HG03196 (cell line): Measurements from ENCODE around the gene ZNF497.
A peak's percentile ranks its signal among the peaks of the same experiment; 100 is the strongest.
"Not testable (repeated sequence)": the region's sequence is repeated elsewhere in the genome, so short reads cannot be mapped to it uniquely, and the experiment has no call there.

Experiments used
- ATAC-seq: cut with Tn5 transposase; IDR thresholded peaks from one replicate; pipeline ENCODE4 v1.9.1; 2021; ENCODE audit not compliant: unreplicated experiment

The ZNF497 gene

DNA sequence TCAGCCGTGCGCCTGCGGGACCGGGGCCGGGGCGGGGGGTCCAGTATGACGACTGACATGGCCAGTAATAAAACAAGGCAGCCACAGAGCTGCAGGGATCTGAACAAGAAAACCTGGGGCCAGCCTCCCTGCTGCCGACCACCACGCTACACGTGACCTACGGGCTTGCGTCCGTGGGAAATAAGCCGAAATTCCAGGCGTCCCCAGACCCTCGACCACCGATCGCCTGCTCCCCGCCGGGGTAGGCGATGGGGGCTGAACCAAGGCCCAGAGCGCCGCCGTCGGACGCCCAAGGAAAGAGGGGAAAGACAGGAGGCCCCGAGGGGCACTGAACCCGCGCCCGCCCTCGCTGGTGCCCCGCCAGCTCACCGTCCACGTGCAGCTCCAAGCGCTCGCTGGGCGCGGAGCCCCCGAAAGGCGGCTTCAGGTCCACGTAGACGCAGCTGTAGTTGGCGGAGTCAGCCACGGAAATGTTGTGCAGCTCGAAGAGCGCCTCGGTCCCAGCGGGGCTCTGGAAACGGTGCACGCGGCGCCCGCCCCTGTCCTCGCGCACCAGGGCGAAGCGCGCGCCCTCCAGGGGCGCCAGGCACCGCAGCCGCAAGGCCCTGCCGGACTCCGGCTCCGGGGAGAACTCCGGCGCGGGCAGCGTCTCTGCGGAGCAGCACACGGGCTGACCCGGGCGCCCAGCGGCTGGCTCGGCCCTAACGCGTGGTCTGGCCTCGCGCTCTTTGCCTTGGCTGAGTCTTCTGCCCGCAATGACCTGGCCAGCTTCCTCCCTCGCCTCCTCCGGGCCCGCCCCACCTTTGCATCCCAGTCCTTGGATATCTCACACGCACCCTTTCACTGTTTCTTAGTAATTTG, 12.3 kb downstream of the ZNF497 start:
- ATAC-seq: no peak

DNA sequence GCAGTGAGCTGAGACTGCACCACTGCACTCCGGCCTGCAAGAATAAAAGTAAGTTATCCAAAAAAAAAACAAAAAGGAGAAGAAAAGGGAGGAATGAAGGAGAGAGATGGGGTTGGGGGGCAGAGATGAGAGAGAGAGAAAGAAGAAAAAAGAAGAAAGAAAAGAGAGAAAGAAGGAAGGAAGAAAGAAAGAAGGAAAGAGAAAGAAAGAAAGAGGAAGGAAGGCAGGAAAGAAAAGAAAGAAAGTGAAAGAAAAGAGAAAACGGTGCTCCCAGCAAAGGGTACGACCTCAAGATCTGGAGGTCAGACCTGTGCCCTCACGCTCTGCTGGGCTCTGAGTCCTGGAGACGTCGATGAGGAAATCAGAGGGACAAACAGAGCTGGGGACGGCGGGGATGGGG, 13.0 kb downstream of the ZNF497 start:
- ATAC-seq: no peak

DNA sequence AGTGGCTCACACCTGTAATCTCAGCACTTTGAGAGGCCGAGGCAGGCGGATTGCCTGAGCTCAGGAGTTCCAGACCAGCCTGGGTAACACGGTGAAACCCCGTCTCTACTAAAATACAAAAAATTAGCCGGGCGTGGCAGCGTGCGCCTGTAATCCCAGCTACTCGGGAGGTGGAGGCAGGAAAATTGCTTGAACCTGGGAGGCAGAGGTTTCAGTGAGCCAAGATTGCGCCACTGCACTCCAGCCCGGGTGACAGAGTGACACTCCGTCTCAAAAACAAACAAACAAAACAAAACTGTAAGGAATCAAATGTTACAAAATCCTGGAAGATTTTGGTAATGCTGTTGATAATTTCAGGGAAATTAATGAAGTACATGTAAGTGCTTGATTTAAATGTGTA, 14.5 kb downstream of the ZNF497 start:
- ATAC-seq: not testable (repeated sequence)

GRCh38 chr19:58346961-58347929, 15.3 kb downstream of the ZNF497 start:
- ATAC-seq: peak; percentile 68

DNA sequence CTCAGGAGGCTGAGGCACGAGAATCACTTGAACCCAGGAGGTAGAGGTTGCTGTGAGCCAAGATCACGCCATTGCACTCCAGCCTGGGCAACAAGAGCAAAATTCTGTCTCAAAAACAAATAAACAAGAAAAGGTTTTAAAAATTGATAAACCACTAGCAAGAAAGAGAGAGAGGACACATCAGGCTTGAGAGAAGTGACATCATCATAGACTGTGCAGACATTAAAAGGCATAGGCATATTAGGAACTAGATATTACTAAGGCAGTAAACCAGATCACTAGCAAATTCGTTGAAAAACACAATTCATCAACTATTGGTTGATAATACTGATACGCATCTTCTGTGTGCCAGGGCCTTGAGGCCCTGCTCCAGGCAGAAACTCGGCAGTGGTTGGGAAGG, 17.0 kb downstream of the ZNF497 start:
- no peak for ATAC-seq

DNA sequence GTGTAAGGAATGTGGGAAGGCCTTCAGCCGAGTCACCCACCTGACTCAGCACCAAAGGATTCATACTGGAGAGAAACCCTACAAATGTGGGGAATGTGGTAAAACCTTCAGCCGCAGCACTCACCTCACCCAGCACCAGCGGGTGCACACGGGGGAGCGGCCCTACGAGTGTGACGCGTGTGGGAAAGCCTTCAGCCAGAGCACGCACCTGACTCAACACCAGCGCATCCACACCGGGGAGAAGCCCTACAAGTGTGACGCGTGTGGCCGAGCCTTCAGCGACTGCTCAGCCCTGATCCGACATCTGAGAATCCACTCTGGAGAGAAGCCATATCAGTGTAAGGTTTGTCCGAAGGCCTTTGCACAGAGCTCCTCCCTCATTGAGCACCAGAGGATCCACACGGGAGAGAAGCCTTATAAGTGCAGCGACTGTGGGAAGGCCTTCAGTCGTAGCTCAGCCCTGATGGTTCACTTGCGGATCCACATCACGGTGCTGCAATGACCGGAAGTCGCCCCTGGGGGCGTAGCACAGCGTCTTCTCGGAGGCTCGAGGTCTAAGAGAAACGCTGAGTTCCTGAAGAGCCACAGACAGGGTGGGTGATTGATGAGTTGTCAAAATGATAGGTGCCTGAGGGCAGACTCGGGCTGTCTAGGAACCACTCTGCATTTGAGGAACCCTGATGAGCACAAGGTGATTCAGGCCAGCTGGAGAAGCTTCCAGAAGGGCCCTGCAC, 23.6 kb downstream of the ZNF497 start:
- ATAC-seq: no peak

- no peak for ATAC-seq
These were observed 24.2 kb downstream of the ZNF497 start for GRCh38 chr19:58338336-58338735.

GRCh38 chr19:58336820-58337219, 25.7 kb downstream of the ZNF497 start:
- ATAC-seq: no peak

GRCh38 chr19:58336216-58336615, 26.3 kb downstream of the ZNF497 start:
- ATAC-seq: no peak

DNA sequence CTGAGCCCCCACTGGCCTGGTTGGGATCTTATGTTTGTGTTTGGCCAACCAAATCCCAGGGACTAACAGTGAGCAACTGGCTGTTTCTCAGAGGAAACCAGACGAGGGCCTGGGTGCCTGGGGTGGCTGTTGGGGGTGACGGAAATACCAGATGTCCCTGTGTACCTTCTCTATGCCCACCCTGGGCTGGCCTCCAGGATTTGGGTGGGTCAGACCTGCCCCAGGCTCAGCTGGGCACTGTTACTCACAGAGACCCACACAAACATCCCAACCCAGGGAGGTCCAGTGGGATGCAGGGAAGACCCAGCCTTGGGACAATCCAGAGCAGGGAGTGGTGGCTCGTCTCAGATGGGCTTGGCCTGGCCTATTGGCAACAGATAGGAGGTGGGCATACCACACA, 26.9 kb downstream of the ZNF497 start:
- no peak for ATAC-seq

DNA sequence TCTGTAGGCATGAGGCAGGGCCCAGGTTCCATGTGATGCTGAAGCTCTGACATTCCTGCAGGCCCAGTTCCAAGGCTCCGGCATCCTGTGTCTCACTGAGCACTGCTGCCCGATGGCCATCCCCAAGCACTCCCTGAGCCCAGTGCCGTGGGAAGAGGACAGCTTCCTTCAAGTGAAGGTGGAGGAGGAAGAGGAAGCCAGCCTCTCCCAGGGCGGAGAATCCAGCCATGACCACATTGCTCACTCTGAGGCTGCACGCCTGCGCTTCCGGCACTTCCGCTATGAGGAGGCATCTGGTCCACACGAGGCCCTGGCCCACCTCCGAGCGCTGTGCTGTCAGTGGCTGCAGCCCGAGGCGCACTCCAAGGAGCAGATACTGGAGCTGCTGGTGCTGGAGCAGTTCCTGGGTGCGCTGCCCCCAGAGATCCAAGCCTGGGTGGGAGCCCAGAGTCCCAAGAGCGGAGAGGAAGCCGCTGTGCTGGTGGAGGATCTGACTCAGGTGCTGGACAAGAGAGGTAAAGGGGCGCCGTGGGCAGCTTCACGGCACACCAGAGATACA, 27.8 kb downstream of the ZNF497 start:
- ATAC-seq: no peak

GRCh38 chr19:58332697-58333096, 29.9 kb downstream of the ZNF497 start:
- ATAC-seq: no peak

GRCh38 chr19:58330458-58330857, 32.1 kb downstream of the ZNF497 start:
- no peak for ATAC-seq

DNA sequence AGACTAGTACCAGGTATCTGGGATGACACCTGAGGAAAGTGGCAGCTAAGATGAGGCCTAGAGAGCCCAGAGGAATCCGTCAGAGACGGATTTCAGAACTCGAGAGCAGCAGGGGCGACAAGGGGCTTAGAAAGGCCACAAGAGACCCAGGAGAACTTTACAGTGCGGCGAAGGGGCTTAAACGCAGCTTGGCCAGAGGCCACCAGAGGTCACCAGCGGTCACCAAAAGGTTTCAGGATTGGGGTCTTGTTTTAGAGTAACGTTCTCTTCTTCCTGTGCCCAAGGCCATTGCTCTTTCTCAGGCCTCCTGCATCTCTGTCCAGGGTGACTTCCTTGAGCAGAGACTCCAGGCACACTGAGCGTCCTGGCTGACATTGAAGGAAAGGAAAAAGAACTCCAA, 33.6 kb downstream of the ZNF497 start:
- no peak for ATAC-seq

- peak; percentile 75 for ATAC-seq
These were observed 35.4 kb downstream of the ZNF497 start, which contains the start of gene ZSCAN22 for GRCh38 chr19:58326914-58327726. Gene ZSCAN22 (plus strand): TSS chr19:58326994. CDS start chr19:58334803, 7,809 bp downstream.

DNA sequence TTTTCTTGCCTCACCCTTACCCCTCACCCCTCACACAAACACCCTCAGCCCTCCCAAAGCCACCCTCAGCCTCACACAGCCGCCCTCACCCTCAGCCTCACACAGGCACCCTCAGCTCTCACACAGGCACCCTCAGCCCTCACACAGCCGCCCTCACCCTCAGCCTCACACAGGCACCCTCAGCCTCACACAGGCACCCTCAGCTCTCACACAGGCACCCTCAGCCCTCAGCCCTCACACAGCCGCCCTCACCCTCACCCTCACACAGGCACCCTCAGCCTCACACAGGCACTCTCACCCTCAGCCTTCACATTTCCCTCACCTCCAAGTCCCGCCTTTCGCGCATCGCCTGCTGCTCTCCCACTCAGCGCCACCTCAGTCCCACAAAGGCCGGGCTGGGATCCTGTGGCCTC, 36.0 kb downstream of the ZNF497 start:
- no peak for ATAC-seq

GRCh38 chr19:58325311-58326022, 37.1 kb downstream of the ZNF497 start:
- no peak for ATAC-seq

DNA sequence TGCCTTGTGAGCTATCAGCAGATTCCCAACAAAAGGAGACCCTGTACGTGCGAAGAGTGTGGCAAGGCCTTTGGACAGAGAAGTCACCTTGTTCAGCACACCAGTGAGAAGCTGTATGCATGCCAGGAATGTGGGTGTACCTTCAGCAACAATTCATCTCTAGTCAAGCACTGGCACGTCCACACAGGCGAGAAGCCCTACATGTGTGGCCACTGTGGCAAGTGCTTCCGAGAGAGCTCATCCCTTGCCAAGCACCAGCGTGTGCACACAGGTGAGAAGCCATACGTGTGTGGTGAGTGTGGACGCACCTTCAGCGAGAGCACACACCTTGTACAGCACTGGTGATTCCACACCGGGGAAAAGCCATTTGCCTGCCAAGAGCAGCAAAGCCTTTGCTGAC, 43.3 kb downstream of the ZNF497 start:
- ATAC-seq: no peak

- no peak for ATAC-seq
These were observed 44.3 kb downstream of the ZNF497 start for GRCh38 chr19:58318297-58318696.
